Occipital lobe (tissue), 2 donors: Measurements from ENCODE around the gene ASTN1. TPM values are rescaled to one million over a fixed set of nuclear protein-coding genes. Genes with fewer than 3 reads are reported as not detected.

Source experiments
- DNase-seq: peaks from one replicate; lab custom pipeline; 2025; lab: John Stamatoyannopoulos, UW
- total RNA-seq: library from RNA; depleted of rRNA; stranded (reverse); fragments of >200 nt; gene quantifications from one replicate; pipeline ENCODE4 v1.2.3, GENCODE V29; 2014

ASTN1 gene
- total RNA-seq, 1 donor from 2014 or later, result 67.4 TPM

GRCh38 chr1:177163844-177164379, 600 bp downstream of the ASTN1 start:
- DNase-seq, result peak; percentile 12

GRCh38 chr1:177162243-177162642, 2.3 kb downstream of the ASTN1 start:
- no peak for DNase-seq

GRCh38 chr1:177146499-177146898, 18.0 kb downstream of the ASTN1 start:
- no peak for DNase-seq

- DNase-seq, result no peak
Observed at GRCh38 chr1:177145106-177146070, 19.1 kb downstream of the ASTN1 start.

GRCh38 chr1:177142791-177143271, 21.7 kb downstream of the ASTN1 start:
- DNase-seq, result no peak

- DNase-seq, result no peak
Observed at GRCh38 chr1:177142010-177142409, 22.5 kb downstream of the ASTN1 start.

GRCh38 chr1:177138347-177138746, 26.2 kb downstream of the ASTN1 start:
- no peak for DNase-seq

GRCh38 chr1:177137814-177138213, 26.7 kb downstream of the ASTN1 start:
- DNase-seq, result no peak

- DNase-seq, result no peak
Observed at GRCh38 chr1:177135250-177135649, 29.3 kb downstream of the ASTN1 start.

- DNase-seq, result no peak
Observed at GRCh38 chr1:177133977-177134538, 30.5 kb downstream of the ASTN1 start.

GRCh38 chr1:177132141-177132540, 32.4 kb downstream of the ASTN1 start:
- DNase-seq, result no peak

- no peak for DNase-seq
Observed at GRCh38 chr1:177131723-177132122, 32.8 kb downstream of the ASTN1 start.

GRCh38 chr1:177130451-177130945, 34.0 kb downstream of the ASTN1 start:
- no peak for DNase-seq

GRCh38 chr1:177128665-177129281, 35.7 kb downstream of the ASTN1 start:
- no peak for DNase-seq

GRCh38 chr1:177126267-177126666, 38.2 kb downstream of the ASTN1 start:
- no peak for DNase-seq

- no peak for DNase-seq
Observed at GRCh38 chr1:177124577-177125278, 39.8 kb downstream of the ASTN1 start.

GRCh38 chr1:177122461-177123251, 41.9 kb downstream of the ASTN1 start:
- DNase-seq, result no peak

- peak; percentile 6 for DNase-seq
Observed at GRCh38 chr1:177119311-177119710, 45.2 kb downstream of the ASTN1 start.

- no peak for DNase-seq
Observed at GRCh38 chr1:177118901-177119300, 45.6 kb downstream of the ASTN1 start.

GRCh38 chr1:177116941-177117340, 47.6 kb downstream of the ASTN1 start:
- no peak for DNase-seq
